Measurements from ENCODE around the gene TLL1. TPM values are rescaled to one million over a fixed set of nuclear protein-coding genes. Genes with fewer than 3 reads are reported as not detected.

The TLL1 gene
- total RNA-seq, 2 experiments from 2014 or later: not detected

GRCh38 chr4:165927815-165928214, 54.8 kb downstream of the TLL1 start:
- ChIA-PET CTCF (no interaction called here), POLR2A (no interaction called here)
- H3K4me3 Mint-ChIP-seq: no peak overlapping the region
- intact Hi-C loops (cut with micrococcal nuclease): no loop called here
- H3K27ac Mint-ChIP-seq: no peak overlapping the region
- no peaks in the 10 kb centered on the region for H3K9me3 Mint-ChIP-seq
- DNase-seq (no peak), ATAC-seq (no peak)
- no peaks in the 10 kb centered on the region for H3K27me3 Mint-ChIP-seq
- H3K4me1 Mint-ChIP-seq (ENCODE audit: low read depth): no peaks in the 10 kb centered on the region
- no peaks in the 10 kb centered on the region for H3K36me3 Mint-ChIP-seq (ENCODE audit: low read depth)
- no peak for TF ChIP-seq CTCF (IDR thresholded peaks at IDR 0.05)

- H3K27ac Mint-ChIP-seq: no peak overlapping the region
- ChIA-PET POLR2A (no interaction called here), CTCF (no interaction called here)
- intact Hi-C loops (cut with micrococcal nuclease): no loop called here
- no peaks in the 10 kb centered on the region for H3K27me3 Mint-ChIP-seq
- no peak for TF ChIP-seq CTCF (IDR thresholded peaks at IDR 0.05)
- H3K4me1 Mint-ChIP-seq (ENCODE audit: low read depth): no peaks in the 10 kb centered on the region
- DNase-seq: no peak
- no peaks in the 10 kb centered on the region for H3K36me3 Mint-ChIP-seq (ENCODE audit: low read depth)
- ATAC-seq: no peak
- H3K9me3 Mint-ChIP-seq: no peaks in the 10 kb centered on the region
- H3K4me3 Mint-ChIP-seq: no peak overlapping the region
These were observed 55.6 kb downstream of the TLL1 start for GRCh38 chr4:165928601-165929000.

GRCh38 chr4:165929662-165930061, 56.6 kb downstream of the TLL1 start:
- H3K27ac Mint-ChIP-seq: no peak overlapping the region
- POLR2A ChIA-PET: no interaction called here
- intact Hi-C loops (cut with micrococcal nuclease): no loop called here
- no peaks in the 10 kb centered on the region for H3K9me3 Mint-ChIP-seq
- H3K27me3 Mint-ChIP-seq: no peaks in the 10 kb centered on the region
- CTCF ChIA-PET: no interaction called here
- TF ChIP-seq CTCF (IDR thresholded peaks at IDR 0.05): no peak
- H3K4me1 Mint-ChIP-seq (ENCODE audit: low read depth): no peaks in the 10 kb centered on the region
- no peak for DNase-seq
- no peaks in the 10 kb centered on the region for H3K36me3 Mint-ChIP-seq (ENCODE audit: low read depth)
- no peak overlapping the region for H3K4me3 Mint-ChIP-seq
- ATAC-seq: no peak

DNA sequence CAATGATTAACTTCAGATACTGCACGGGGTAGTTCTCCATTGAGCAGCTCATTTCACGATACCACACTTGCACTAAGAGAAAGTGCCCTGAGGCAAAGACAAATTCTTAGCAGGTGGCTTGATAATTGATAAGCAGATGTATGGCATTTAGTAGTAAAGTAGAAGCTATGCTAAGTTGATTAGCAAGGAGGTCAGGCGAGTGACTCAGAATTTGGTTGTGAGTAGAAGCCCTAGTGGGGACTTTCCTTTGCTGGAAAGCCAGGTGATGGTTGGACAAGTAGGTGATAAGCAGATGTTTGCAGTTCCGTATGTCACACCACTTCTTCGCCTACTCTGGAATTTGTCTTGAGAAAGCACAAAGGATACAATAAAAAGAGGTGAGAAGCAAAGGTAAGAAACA, 58.7 kb downstream of the TLL1 start:
- Mint-ChIP-seq H3K36me3 (ENCODE audit: low read depth) (no peaks in the 10 kb centered on the region), H3K9me3 (no peaks in the 10 kb centered on the region), H3K4me1 (ENCODE audit: low read depth) (no peaks in the 10 kb centered on the region), H3K4me3 (no peak overlapping the region), H3K27me3 (no peaks in the 10 kb centered on the region), H3K27ac (no peak overlapping the region)
- DNase-seq (no peak), ATAC-seq (no peak)
- POLR2A ChIA-PET: interaction anchor here (0.6 kb wide), 1 partner anchor 39 kb away, joined by 3 read pairs; no protein-coding TSS in a partner anchor
- intact Hi-C loops (cut with micrococcal nuclease): no loop called here
- CTCF ChIA-PET: no interaction called here
- TF ChIP-seq CTCF (IDR thresholded peaks at IDR 0.05): no peak

GRCh38 chr4:165944900-165945299, 71.9 kb downstream of the TLL1 start:
- intact Hi-C loops (cut with micrococcal nuclease): no loop called here
- CTCF ChIA-PET: no interaction called here
- H3K9me3 Mint-ChIP-seq: peaks cover 3% of the 10 kb centered on the region

More at GRCh38 chr4:165944900-165945299, 71.9 kb downstream of the TLL1 start:
- no peak overlapping the region for H3K27ac Mint-ChIP-seq
- ATAC-seq: no peak
- no peaks in the 10 kb centered on the region for H3K4me1 Mint-ChIP-seq (ENCODE audit: low read depth)
- no peak for DNase-seq
- POLR2A ChIA-PET: no interaction called here
- H3K36me3 Mint-ChIP-seq (ENCODE audit: low read depth): no peaks in the 10 kb centered on the region
- TF ChIP-seq CTCF (IDR thresholded peaks at IDR 0.05): no peak
- H3K27me3 Mint-ChIP-seq: no peaks in the 10 kb centered on the region
- H3K4me3 Mint-ChIP-seq: no peak overlapping the region
